NCI-H1417 (cell line): Measurements from ENCODE around the gene NLGN3.

Source experiments
- DNase-seq, 3 experiments: peaks; one replicate each; lab custom pipeline; 2025; lab: John Stamatoyannopoulos, UW

NLGN3 gene

DNA sequence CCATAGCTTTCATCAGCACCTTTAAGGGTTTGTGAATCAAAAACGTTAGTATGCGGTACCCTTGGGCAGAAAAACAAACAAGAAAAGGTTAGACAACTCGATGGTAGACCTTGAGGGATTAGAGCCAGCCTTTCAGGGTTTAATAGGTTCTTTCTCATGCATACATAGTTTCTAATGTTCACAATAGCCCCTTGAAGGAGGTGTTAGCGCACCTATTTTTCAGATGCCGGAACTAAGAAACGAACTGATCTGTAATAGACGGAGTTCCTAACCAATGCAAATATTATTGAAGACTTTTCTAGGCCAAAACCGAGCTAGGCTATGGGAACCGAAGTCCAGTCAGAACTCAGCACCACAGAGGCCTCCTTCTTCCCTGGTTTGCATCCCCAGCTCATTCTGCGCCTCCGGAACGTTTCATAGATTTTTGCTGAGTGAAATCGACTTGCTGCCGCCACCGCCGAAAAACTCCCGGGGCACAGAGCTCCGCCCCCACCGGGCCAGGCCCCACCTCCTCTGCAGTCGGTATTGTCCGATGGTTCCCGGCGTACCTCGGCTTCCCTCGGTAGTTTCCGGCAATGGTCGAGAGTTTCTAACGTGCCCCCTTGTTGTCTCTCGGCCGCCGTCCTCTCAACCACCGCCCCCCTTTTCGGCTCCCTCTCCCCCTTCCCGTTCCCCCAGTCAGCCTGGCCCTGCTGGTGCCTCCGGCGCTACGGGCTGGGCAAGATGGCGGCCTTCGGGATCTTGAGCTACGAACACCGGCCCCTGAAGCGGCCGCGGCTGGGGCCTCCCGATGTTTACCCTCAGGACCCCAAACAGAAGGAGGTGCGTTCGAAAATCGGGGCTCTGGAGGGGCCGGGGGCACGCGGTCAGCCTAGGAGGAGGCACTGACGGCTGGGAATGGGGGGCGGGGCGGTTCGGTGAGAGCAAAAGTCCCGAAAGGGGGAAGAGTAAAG lies 26.3 kb upstream of the NLGN3 start, which contains the start of gene MED12:
TSS of gene MED12 (plus strand) at position 565 of the 953 bp plus-strand sequence. CDS start at position 724, 159 bp downstream.
- peak; percentile 56 to 89 (median 76) for DNase-seq

DNA sequence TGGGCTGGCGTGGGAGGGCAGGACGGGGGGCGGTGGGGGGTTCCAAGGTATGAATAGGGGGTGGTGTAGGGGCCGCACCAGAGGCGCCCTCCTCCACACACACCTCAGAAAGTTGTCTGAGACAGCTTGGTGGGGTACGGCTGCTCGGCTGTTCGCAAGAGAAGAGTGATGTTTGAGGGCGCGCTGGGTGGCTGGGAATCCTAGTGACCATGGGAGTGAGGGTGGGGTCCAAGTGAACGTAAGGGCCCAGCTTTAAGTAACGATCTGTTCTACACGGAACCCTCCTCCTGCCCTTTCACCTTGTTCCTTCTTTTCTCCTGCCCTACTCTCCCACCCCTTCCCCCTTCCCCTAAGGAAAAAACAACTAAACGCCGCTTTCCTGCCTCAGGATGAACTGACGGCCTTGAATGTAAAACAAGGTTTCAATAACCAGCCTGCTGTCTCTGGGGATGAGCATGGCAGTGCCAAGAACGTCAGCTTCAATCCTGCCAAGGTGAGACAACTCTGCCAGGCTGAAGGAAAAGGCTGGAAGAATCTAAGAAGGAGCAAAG lies 25.6 kb upstream of the NLGN3 start:
- DNase-seq: no peak

DNA sequence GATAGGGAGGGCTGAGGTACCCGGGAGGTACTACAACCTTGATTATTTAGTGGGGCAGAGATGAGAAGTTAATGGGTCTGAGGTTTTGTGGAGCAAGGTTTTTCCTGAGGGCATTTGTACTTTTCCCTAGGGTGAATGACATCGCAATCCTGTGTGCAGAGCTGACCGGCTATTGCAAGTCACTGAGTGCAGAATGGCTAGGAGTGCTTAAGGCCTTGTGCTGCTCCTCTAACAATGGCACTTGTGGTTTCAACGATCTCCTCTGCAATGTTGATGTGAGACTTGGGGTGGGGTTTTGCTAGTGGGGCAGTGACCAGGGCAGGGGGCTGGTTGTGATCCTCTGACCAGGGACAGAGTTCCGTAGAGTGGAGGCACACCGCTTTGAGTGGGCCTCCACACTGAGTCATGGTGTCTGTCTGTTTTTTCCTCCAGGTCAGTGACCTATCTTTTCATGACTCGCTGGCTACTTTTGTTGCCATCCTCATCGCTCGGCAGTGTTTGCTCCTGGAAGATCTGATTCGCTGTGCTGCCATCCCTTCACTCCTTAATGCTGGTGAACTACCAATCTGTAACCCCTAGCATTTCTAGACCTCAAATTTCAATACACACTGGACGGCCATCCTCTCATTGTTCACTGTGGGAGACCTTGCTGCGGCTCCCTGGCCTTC lies 16.3 kb upstream of the NLGN3 start:
- DNase-seq: no peak

DNA sequence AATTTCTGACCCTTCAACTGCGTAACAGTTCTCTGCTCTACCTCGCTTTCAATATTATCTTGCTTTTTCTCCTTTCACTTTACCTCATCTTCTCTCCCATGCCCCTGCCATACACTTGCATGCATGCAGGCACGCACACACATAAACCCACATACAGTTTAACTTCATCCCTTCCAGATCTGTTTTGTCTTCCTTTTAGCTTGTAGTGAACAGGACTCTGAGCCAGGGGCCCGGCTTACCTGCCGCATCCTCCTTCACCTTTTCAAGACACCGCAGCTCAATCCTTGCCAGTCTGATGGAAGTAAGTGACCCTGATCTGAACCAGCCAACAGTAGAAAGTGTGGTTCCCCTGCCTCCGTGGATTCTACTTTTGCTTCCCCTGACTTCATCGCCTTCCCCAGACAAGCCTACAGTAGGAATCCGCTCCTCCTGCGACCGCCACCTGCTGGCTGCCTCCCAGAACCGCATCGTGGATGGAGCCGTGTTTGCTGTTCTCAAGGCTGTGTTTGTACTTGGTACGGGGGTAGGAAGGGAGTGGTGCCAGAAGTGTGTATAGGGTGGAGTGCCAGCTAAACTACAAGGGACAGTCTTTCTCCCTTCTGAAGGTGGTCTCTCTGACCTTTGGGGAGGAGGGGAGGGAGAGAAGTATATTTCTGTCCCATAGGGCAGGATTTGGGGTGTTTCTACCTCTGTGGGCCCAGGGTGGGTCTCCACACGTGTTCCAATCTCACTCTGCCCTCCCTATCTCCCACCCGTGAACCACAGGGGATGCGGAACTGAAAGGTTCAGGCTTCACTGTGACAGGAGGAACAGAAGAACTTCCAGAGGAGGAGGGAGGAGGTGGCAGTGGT lies 15.5 kb upstream of the NLGN3 start:
- peak; percentile 4 to 61 (median 25) for DNase-seq

DNA sequence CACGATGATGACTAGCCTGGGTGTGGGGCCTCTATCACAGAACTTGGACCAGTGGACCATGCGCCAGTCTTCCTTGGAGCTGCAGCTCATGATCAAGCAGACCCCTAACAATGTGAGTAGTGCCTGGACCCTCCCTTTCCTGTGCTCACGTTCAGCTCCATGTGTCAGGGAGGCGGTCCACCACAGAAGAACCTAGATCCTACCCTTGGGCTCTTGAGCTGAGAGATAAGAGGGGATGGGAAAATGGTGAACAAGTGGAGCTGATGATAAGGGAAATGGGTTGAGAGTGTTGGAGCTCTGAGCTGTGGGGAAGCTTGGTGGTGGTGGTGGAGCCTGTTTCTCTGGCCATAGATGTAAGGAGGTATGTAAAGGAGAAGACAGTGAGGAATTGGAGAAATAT lies 13.1 kb upstream of the NLGN3 start:
- DNase-seq: no peak

DNA sequence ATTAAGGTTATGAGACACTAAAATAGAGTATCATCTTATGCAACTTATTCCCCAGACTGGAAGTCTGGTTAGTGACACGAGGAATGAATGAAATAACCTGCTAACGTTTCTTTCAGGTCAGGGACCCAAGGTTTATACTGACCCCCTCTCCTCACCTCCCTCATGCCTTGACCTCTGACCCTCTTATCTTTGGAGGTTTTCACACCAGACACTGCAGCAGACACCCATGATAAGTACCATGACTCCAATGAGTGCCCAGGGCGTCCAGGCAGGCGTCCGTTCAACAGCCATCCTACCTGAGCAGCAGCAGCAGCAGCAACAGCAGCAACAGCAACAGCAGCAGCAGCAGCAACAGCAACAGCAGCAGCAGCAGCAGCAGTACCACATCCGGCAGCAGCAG lies 4.2 kb upstream of the NLGN3 start:
- no peak for DNase-seq

DNA sequence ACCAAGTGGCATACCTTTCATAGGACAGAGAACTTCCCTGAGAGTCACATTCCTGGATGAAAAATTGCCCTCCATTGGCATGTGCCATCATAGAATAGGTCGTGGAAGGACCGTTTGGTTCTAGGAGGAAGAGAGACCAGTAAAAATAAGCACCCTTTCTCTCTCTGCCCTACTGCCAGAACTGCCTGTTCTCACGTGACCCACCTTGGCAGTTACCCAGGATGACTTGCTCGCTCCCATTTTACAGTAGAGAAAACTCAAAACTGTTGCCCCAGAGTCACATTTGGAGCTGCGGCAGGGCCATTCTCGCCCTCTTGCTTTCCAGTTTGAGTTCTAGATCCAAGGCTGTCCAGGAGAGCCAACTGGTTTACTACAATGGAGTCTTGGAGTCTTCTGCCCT lies 1.1 kb upstream of the NLGN3 start:
- no peak for DNase-seq

DNA sequence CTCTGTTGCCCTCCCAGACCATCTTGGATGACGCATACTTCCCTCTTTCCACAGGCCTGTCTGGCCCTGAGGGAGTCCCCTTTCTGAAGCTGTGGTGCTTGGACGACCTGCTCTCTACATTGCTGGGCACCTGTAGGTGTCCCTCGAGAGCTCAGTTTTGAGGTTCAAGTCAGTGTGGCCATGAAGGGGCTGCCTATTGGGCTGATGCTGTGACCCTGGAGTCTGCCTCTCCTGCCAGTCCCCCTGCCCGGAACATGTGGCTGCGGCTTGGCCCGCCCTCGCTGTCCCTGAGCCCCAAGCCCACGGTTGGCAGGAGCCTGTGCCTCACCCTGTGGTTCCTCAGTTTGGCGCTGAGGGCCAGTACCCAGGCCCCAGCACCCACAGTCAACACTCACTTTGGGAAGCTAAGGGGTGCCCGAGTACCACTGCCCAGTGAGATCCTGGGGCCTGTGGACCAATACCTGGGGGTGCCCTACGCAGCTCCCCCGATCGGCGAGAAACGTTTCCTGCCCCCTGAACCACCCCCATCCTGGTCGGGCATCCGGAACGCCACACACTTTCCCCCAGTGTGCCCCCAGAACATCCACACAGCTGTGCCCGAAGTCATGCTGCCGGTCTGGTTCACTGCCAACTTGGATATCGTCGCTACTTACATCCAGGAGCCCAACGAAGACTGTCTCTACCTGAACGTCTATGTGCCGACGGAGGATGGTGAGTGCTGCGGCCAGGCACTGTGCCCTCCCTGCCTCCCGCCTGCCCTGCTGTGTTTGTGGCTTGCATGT lies 3.0 kb downstream of the NLGN3 start:
- DNase-seq: no peak

DNA sequence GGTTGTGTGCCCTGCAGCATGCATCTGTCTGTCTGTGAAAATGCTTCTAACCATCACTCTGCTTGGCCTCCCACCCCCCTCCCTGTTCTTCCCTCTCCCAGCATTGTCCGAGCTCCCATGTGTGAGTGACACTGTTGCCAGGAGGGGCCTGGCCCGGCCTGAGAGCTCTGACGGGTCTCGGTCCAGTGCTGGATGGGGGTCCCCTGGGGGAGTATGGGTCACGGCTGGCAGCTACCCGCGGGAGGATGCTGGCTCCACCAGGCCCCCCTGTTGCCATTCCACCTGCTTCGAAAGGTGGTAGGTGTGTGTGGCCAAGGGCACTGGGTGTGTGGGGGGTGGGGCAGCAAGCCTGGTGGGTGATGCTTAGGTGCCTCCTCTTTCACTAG lies 3.6 kb downstream of the NLGN3 start:
- DNase-seq: no peak

DNA sequence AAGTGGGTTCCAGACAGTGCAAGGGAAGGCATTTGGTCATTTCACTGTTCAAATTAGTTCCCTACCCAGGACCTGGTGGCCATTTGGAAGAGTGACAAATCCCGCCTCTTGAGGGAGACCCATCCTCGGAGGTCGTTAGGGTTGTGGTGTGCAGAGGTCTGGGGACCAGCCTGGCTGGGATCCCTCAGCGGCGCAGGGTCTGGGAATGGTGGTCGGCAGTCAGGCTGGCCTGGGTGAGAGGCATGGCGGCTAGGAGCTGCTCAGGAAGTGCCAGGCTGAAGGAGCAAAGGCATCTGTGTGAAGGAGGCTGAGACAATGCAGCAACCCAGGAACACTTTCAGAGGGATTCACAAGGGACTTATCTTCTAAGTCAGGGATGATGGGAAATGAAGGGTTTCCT lies 6.7 kb downstream of the NLGN3 start:
- DNase-seq: no peak

DNA sequence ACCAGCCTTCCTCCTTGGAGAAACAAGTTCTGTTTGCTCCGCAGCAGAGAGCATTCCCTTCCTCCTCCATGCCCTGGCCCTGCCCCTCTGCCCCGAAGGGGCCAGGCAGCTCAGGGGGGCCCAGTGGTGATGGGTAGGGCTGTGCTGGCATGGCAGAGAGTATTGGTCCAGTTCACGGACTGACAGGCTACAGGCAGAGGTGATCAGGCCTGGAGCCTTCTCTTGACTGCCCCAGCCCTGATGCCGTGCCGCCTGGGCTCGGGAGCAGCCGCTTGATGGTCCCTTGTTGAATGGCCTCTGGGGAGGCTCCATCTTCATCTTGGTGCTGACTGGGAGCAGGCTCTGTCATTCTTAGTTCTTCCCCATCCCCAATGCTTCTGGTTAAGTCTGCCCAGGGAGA lies 9.6 kb downstream of the NLGN3 start:
- DNase-seq: no peak

DNA sequence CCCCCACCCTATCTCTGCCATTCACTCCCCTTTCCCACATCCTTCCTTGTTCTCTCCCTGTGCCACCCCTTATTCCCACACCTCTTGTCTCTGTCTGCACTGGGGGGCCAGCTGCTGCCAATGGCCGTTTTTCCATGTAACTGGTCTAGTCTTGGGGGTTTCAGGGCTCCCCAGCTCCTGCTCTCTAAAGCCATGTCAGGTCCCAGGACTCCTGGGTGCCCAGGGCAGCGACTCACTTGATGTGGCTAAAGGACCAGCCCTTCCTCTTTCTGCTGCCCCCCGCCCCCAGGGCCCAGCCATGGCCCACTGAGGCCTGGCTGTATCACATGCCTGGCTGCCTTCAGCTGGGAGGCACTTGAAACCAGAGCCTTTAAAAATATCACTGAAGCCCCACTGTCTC lies 10.0 kb downstream of the NLGN3 start:
- DNase-seq: no peak

DNA sequence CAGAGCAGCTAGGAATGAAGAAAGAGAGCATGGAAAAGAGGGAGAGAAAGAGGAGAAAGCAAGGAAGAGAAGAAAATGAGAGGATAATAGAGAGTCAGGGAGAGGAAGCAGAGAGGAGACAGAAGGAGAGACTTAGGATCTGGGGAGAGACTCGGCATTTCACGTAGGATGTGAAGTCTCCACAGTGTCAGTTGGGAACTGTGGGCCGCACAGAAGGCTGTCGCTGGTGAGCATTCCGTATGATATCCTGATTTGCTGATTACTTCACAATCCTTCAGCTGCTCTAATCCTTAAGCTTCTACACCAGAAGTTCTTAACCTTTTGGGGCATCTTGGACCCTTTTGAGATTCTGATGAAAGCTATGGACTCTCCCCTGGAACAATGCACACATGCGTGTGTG lies 14.0 kb downstream of the NLGN3 start:
- no peak for DNase-seq

DNA sequence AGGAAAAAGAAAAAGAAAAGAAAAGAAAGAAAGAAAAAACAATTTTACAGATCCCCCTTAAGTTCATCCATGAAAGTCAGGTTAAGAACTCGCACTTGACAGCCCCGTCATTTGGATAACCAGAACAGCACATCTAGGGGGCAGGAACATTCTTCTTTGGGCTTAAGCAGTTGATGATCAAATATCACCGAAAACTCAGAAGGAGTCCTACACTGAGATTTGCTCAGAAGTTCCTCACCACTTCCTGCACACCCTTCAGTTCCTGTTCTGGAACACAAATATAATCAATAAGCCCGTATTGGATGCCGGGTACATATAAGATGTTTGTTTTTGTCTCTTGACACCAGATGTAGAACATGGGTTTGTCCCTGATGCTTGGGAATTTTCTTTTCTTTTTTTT lies 14.7 kb downstream of the NLGN3 start:
- no peak for DNase-seq

DNA sequence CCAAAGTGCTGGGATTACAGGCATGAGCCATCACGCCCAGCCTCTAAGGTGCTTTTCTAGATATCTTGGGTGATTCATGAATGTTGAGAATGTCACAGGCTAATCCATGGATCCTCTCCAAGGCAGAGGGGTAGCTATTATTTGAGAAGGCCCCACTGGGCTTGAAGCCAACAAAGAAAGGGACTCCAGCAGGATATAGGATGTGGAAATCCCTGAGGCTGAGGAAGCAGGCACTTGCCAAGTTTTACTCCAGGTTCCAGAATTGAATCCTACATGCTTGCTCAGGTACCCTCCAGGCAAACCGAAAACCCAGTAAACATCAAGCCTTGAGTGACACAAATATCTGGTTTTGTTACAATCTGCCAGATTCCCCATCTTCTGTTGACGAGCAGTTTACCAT lies 15.8 kb downstream of the NLGN3 start:
- DNase-seq: no peak

DNA sequence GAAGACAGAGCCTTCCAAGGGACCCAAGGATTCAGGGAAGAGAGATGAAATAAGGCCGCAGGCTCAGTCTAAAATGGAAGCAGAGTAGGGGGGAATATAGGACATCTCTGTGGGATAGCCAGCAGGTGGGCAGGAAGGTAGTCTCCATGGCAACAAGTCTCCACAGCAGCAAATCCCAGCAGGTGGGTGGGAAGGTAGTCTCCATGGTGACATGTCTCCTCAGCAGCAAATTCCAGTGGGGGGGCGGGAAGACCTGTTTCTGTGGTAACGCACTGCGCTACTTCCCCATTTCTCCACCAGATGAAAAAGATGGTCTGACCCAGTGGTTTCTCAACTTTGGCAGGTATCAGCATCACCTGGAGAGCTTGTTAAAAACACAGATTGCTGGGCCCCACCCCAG lies 18.3 kb downstream of the NLGN3 start:
- peak in 2 of 3 experiments; percentile 69 to 86 for DNase-seq

DNA sequence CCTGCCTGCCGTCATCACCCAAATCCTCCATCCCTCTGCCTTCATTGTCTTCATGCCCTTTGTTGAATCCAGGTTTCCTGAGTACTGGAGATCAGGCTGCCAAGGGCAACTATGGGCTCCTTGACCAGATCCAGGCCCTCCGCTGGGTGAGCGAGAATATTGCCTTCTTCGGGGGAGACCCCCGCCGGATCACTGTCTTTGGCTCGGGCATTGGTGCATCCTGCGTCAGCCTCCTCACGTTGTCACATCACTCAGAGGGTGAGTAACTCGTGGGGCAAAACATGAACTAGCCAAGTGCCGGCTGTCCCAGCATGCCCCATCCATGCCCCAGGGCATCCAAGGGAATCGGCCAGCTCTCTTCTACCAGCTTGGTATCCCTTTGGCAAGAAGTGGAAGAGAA lies 19.4 kb downstream of the NLGN3 start:
- DNase-seq: no peak

DNA sequence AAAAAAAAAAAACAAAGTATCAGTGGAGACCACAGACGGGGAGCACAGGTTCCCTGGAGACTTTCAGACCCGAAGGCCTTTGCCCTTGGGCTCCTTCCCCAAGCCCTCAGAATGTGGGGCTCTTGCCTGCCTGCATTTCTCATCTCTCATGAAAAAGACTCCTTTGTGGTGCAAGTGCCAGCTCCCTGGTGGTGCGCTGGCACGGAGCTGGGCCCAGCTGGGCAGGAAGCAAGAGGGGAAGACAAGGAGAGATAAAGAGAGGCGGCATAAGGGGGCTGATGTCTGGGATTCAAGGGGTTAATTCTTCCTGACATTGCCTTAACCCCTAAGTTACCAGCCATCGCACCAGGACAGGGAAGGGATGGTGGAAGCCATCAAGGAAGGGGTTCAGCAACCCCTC lies 21.8 kb downstream of the NLGN3 start:
- no peak for DNase-seq

DNA sequence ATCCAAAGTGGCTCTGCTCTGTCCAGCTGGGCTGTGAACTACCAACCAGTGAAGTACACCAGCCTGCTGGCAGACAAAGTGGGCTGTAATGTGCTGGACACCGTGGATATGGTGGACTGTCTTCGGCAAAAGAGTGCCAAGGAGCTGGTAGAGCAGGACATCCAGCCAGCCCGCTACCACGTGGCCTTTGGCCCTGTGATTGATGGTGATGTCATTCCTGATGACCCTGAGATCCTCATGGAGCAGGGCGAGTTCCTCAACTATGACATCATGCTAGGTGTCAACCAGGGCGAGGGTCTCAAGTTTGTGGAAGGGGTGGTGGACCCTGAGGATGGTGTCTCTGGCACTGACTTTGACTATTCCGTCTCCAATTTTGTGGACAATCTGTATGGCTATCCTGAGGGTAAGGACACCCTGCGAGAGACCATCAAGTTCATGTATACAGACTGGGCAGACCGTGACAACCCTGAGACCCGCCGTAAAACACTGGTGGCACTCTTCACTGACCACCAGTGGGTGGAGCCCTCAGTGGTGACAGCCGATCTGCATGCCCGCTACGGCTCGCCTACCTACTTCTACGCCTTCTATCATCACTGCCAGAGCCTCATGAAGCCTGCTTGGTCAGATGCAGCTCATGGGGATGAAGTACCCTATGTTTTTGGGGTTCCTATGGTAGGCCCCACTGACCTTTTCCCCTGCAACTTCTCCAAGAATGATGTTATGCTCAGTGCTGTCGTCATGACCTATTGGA lies 22.6 kb downstream of the NLGN3 start:
- no peak for DNase-seq

DNA sequence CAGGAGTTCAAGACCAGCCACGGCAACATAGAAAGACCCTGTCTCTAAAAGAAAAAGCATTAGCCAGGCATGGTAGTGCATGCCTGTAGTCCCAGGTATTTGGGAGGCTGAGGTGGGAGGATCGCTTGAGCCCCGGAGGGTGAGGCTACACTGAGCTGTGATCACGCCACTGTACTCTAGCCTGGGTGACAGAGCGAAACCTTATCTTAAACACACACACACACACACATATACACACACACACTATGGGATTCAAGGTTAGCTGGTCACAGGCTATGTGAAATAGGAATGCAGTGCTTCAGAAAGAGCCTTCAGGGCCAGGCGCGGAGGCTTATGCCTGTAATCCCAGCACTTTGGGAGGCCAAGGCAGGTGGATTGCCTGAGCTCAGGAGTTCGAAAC lies 23.5 kb downstream of the NLGN3 start:
- DNase-seq: no peak

DNA sequence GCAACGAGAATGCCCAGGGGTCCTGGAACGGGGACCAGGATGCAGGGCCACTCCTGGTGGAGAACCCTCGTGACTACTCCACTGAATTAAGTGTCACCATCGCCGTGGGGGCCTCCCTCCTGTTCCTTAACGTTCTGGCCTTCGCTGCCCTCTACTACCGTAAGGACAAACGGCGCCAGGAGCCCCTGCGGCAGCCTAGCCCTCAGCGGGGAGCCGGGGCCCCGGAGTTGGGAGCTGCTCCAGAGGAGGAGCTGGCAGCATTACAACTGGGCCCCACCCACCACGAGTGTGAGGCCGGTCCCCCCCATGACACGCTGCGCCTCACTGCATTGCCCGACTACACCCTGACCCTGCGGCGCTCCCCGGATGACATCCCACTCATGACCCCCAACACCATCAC lies 24.9 kb downstream of the NLGN3 start:
- DNase-seq: no peak
